ENCODE data around the gene HOXA4.

HOXA4 gene

DNA sequence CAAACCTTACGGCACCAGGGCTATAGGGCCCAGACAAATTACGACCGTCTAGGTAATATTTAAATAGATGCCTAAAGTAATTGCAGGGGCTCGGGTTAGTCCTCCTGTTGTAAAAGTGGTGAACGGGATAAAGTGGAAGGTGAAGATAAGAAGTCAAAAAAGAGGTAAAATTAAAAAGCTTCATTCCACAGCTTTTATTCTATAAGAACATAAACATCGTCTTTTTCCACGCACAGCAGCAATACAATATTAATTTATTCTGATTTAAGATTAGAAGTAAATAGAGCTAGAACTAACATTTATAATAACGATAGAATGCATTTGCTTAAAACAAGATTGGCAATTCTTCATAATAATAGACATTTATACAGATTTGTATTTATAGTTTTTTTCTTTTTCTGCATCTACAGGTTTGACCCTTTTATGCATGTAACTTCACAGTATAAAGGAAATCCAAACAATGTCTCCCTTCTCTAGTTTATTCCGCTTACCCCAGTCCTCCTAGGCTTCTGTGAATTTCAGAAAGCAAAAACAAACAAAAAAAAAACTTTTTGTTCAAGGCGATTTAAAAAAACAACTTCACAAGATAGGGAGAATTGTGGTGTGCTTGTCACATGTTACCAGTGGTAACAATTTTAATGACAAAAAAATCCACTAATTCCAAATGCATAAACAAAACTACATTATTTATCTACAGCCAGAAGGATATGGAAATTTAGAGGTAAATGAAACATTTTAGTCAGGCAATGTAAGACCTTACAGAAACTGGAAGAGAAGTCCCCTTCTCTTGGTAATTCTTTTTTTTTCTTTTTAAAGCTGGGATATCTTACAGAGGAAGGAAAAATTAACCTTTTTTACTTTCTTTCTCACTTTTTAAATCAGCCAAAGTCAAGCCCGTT is 40.1 kb upstream of the HOXA4 start:
- H3K79me1 ChIP-seq (ENCODE audit: low read length): no peaks in the 10 kb centered on the region
- no peak overlapping the region for H3K18ac ChIP-seq (ENCODE audit: low read length)
- H3K36me3 ChIP-seq (ENCODE audit: control insufficient read depth, insufficient read depth, low read length): no peaks in the 10 kb centered on the region
- no peak overlapping the region for H3K56ac ChIP-seq (ENCODE audit: low read length)
- H2BK120ac ChIP-seq (ENCODE audit: low read depth, low read length): no peak overlapping the region
- no peak overlapping the region for H2AK5ac ChIP-seq (ENCODE audit: low read length)
- H3K4me3 ChIP-seq (ENCODE audit: low read length): no peak overlapping the region
- DNase-seq: no peak
- no peak overlapping the region for H3K27ac ChIP-seq (ENCODE audit: low read depth, low read length)
- no peak overlapping the region for H3K23ac ChIP-seq (ENCODE audit: low read length)
- no peak overlapping the region for H4K5ac ChIP-seq (ENCODE audit: low read length)
- no peak overlapping the region for H3K4ac ChIP-seq (ENCODE audit: low read depth, low read length)
- H4K8ac ChIP-seq (ENCODE audit: low read depth, low read length): no peak overlapping the region
- no peak overlapping the region for H2BK15ac ChIP-seq (replicated peaks; ENCODE audit: low read depth)
- no peaks in the 10 kb centered on the region for H3K79me2 ChIP-seq (ENCODE audit: control insufficient read depth, insufficient read depth, low read length)
- no CpG with 5 or more reads among the region's 11 CpGs for WGBS (ENCODE audit: extremely low coverage, insufficient coverage, low lambda C conversion rate)
- H3K27me3 ChIP-seq (ENCODE audit: insufficient read depth, low read length, poor library complexity): peaks cover 90% of the 10 kb centered on the region
- H3K4me2 ChIP-seq (ENCODE audit: low read length): no peak overlapping the region
- H3K4me1 ChIP-seq (ENCODE audit: control insufficient read depth, low read depth, low read length): no peaks in the 10 kb centered on the region
- H2BK5ac ChIP-seq (ENCODE audit: low read length): no peak overlapping the region
- H3K9ac ChIP-seq (ENCODE audit: low read length): no peak overlapping the region

DNA sequence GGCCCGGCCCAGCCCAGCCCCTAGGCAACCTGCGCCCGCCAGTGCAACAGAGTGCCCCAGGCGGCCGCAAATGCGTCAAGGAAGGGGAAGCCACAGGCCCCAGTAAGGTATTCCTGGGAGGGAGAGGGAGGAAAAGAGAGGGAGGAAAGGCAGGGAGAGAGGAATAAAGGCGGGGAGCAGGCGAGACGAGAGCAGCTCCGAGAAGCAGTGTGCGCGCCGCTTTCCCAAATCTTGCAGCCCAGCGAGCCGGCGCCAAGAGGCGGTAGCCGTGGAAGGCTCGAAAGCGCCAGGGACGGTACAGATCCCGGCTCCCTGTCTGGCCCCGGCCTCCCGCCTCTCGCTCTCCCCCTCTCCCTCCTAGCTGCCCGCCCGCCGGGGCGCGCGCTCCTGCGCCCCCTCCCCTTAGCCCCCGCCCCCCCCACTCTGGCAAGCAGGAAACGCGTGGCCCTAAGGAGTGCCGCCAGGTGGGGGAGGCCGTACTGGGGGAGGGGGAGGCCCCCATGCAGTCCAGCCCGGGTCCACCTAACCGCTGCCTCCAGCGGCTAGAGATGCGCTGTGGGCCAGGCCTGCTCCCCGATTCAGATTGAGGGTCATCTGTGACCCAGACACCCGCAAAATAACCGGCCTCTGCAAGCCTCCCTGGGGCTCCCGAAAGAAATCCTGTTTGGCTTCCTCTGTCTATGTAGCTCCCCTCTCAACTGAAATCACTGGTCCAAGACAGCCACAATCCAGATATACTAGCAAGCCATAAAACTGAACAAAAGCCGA is 39.3 kb upstream of the HOXA4 start:
- H4K5ac ChIP-seq (ENCODE audit: low read length): no peak overlapping the region
- H2BK15ac ChIP-seq (replicated peaks; ENCODE audit: low read depth): no peak overlapping the region
- H3K4me2 ChIP-seq (ENCODE audit: low read length): peak overlapping the region; percentile 27
- no peaks in the 10 kb centered on the region for H3K4me1 ChIP-seq (ENCODE audit: control insufficient read depth, low read depth, low read length)
- peaks cover 90% of the 10 kb centered on the region for H3K27me3 ChIP-seq (ENCODE audit: insufficient read depth, low read length, poor library complexity)
- H3K4me3 ChIP-seq (ENCODE audit: low read length): no peak overlapping the region
- H3K56ac ChIP-seq (ENCODE audit: low read length): no peak overlapping the region
- no peak overlapping the region for H4K8ac ChIP-seq (ENCODE audit: low read depth, low read length)
- H3K27ac ChIP-seq (ENCODE audit: low read depth, low read length): no peak overlapping the region
- H3K79me1 ChIP-seq (ENCODE audit: low read length): no peaks in the 10 kb centered on the region
- DNase-seq: peak; percentile 74
- H2BK120ac ChIP-seq (ENCODE audit: low read depth, low read length): no peak overlapping the region
- no peak overlapping the region for H3K4ac ChIP-seq (ENCODE audit: low read depth, low read length)
- no peaks in the 10 kb centered on the region for H3K79me2 ChIP-seq (ENCODE audit: control insufficient read depth, insufficient read depth, low read length)
- H3K23ac ChIP-seq (ENCODE audit: low read length): no peak overlapping the region
- no peak overlapping the region for H3K9ac ChIP-seq (ENCODE audit: low read length)
- WGBS (ENCODE audit: extremely low coverage, insufficient coverage, low lambda C conversion rate): no CpG with 5 or more reads among the region's 46 CpGs
- H3K36me3 ChIP-seq (ENCODE audit: control insufficient read depth, insufficient read depth, low read length): no peaks in the 10 kb centered on the region
- no peak overlapping the region for H2AK5ac ChIP-seq (ENCODE audit: low read length)
- no peak overlapping the region for H3K18ac ChIP-seq (ENCODE audit: low read length)
- H2BK5ac ChIP-seq (ENCODE audit: low read length): no peak overlapping the region

DNA sequence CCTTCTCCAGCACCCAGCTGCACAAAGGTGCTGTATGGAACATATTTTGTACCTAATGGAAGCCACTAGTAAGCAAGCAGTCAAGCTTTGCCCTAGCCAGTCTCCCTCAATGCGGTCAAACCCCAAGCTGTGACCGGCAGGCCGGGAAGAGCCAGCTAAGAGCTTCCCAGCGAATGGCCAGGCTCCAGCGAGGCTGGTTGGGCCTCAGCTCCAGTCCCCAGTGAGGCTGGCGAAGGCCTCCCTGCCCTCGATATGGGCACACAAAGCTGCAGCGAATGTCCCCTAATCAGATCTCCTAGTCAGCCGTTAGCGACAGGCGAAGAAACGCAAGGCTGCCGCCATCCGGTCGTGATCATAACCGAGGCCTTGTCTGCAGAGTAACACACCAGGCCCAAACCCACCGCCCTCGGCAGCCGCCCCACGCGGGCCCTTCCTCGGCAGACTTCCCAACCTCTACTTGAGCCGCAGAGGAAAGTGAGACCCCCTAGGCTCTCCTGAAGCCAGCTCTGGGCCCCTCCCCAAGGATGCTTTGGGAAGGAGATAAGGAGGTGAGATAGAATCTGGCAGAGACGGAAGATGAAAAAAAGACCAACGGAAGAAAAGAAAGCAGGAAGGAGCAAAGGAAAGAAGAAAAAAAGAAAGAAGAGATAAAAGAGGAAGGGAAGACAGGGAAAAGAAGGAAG is 37.8 kb upstream of the HOXA4 start:
- DNase-seq: peak; percentile 59
- Histone ChIP-seq H3K4ac (ENCODE audit: low read depth, low read length) (no peak overlapping the region), H2BK5ac (ENCODE audit: low read length) (no peak overlapping the region), H2BK15ac (replicated peaks; ENCODE audit: low read depth) (no peak overlapping the region), H4K5ac (ENCODE audit: low read length) (no peak overlapping the region), H3K9ac (ENCODE audit: low read length) (no peak overlapping the region), H3K4me2 (ENCODE audit: low read length) (no peak overlapping the region), H4K8ac (ENCODE audit: low read depth, low read length) (no peak overlapping the region), H3K79me2 (ENCODE audit: control insufficient read depth, insufficient read depth, low read length) (no peaks in the 10 kb centered on the region), H3K4me1 (ENCODE audit: control insufficient read depth, low read depth, low read length) (no peaks in the 10 kb centered on the region), H3K27me3 (ENCODE audit: insufficient read depth, low read length, poor library complexity) (peaks cover 90% of the 10 kb centered on the region), H3K79me1 (ENCODE audit: low read length) (no peaks in the 10 kb centered on the region), H3K27ac (ENCODE audit: low read depth, low read length) (no peak overlapping the region), H3K56ac (ENCODE audit: low read length) (no peak overlapping the region), H3K36me3 (ENCODE audit: control insufficient read depth, insufficient read depth, low read length) (no peaks in the 10 kb centered on the region), H2AK5ac (ENCODE audit: low read length) (no peak overlapping the region), H3K18ac (ENCODE audit: low read length) (no peak overlapping the region), H3K4me3 (ENCODE audit: low read length) (no peak overlapping the region), H3K23ac (ENCODE audit: low read length) (no peak overlapping the region), H2BK120ac (ENCODE audit: low read depth, low read length) (no peak overlapping the region)
- no CpG with 5 or more reads among the region's 25 CpGs for WGBS (ENCODE audit: extremely low coverage, insufficient coverage, low lambda C conversion rate)

DNA sequence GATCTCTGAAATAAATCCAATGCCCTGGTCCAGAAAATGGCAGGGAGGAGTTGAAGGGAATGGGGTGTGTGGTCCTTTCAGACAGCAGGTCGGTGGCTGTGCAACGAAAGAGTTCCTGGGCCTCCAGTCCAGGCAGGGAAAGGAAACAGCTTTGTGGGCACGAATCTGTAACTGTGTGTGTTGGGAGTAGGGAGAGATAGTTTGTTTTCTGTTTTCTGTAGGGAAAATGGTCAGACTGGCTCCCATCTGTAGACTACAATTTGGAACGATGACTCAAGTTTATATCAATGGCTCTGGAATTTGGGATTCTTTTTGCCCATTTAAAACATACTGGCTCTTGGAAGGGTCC is 37.3 kb upstream of the HOXA4 start:
- Histone ChIP-seq H3K56ac (ENCODE audit: low read length) (no peak overlapping the region), H2BK5ac (ENCODE audit: low read length) (no peak overlapping the region), H4K5ac (ENCODE audit: low read length) (no peak overlapping the region), H3K23ac (ENCODE audit: low read length) (no peak overlapping the region), H3K18ac (ENCODE audit: low read length) (no peak overlapping the region), H3K79me1 (ENCODE audit: low read length) (no peaks in the 10 kb centered on the region), H3K36me3 (ENCODE audit: control insufficient read depth, insufficient read depth, low read length) (no peaks in the 10 kb centered on the region), H2BK120ac (ENCODE audit: low read depth, low read length) (no peak overlapping the region), H3K9ac (ENCODE audit: low read length) (no peak overlapping the region), H3K4me2 (ENCODE audit: low read length) (no peak overlapping the region), H2AK5ac (ENCODE audit: low read length) (no peak overlapping the region), H3K27me3 (ENCODE audit: insufficient read depth, low read length, poor library complexity) (peaks cover 89% of the 10 kb centered on the region), H3K79me2 (ENCODE audit: control insufficient read depth, insufficient read depth, low read length) (no peaks in the 10 kb centered on the region), H4K8ac (ENCODE audit: low read depth, low read length) (no peak overlapping the region), H3K4ac (ENCODE audit: low read depth, low read length) (no peak overlapping the region), H2BK15ac (replicated peaks; ENCODE audit: low read depth) (no peak overlapping the region), H3K4me1 (ENCODE audit: control insufficient read depth, low read depth, low read length) (no peaks in the 10 kb centered on the region), H3K27ac (ENCODE audit: low read depth, low read length) (no peak overlapping the region), H3K4me3 (ENCODE audit: low read length) (no peak overlapping the region)
- no CpG with 5 or more reads among the region's 4 CpGs for WGBS (ENCODE audit: extremely low coverage, insufficient coverage, low lambda C conversion rate)
- DNase-seq: no peak

DNA sequence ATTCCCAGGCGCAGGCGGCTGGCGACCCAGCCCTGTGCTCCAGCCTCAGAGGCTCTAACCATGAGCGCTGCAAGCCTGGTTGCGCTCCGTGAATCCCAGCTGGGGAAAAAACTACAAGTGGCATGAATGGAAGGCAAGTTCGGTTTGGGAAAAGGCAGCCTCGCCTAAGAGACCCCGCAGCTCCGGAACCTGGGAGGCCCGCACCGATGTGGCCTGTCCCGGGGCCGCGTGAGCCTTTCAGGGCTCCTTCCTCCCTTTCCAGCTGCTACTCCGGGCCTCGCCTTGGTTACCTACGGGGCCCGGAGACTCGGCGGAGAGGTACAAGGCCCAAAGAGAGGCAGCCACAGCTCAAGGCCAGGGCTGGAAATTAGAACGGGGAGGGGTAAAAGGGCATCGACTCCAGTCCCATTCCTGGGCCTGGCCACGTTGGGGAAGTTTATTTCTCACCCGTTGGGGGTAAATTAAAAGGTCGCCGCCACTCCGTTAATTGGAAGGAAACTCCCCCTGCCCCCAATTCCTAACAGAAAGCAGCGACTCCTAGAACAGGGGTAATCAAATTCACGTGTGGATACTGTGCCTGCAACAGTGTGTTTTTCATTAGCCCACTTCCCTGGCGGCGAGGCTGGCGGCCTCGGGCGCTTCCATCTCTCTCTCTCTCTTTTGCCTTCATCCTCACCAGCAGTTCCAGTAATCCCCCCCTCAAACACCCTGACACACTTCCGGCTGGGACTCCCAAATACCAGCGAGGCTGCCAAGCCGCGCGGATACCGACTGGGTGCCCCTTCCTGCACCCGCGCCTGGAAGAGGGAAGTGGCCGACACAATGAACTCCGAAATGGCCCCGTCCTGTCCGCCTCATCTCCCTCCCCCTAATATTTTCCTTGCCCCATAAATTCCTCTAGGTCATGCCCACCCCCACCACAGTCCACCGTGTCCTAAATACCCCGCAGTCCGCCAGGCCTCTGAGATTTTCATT is 36.3 kb upstream of the HOXA4 start:
- Histone ChIP-seq H3K23ac (ENCODE audit: low read length) (peak overlapping the region; percentile 66), H3K36me3 (ENCODE audit: control insufficient read depth, insufficient read depth, low read length) (no peaks in the 10 kb centered on the region), H3K4me1 (ENCODE audit: control insufficient read depth, low read depth, low read length) (no peaks in the 10 kb centered on the region), H2BK120ac (ENCODE audit: low read depth, low read length) (no peak overlapping the region), H3K56ac (ENCODE audit: low read length) (no peak overlapping the region), H3K18ac (ENCODE audit: low read length) (no peak overlapping the region), H2BK15ac (replicated peaks; ENCODE audit: low read depth) (no peak overlapping the region), H3K79me1 (ENCODE audit: low read length) (no peaks in the 10 kb centered on the region), H3K27ac (ENCODE audit: low read depth, low read length) (no peak overlapping the region), H3K4me3 (ENCODE audit: low read length) (no peak overlapping the region), H3K4me2 (ENCODE audit: low read length) (no peak overlapping the region), H3K9ac (ENCODE audit: low read length) (no peak overlapping the region), H3K27me3 (ENCODE audit: insufficient read depth, low read length, poor library complexity) (peaks cover 87% of the 10 kb centered on the region), H2AK5ac (ENCODE audit: low read length) (no peak overlapping the region), H4K8ac (ENCODE audit: low read depth, low read length) (no peak overlapping the region), H2BK5ac (ENCODE audit: low read length) (no peak overlapping the region), H3K79me2 (ENCODE audit: control insufficient read depth, insufficient read depth, low read length) (no peaks in the 10 kb centered on the region), H4K5ac (ENCODE audit: low read length) (no peak overlapping the region), H3K4ac (ENCODE audit: low read depth, low read length) (no peak overlapping the region)
- no CpG with 5 or more reads among the region's 50 CpGs for WGBS (ENCODE audit: extremely low coverage, insufficient coverage, low lambda C conversion rate)
- DNase-seq: no peak

Data from mesendoderm (in vitro differentiated cells).